ENCODE measurements around the gene PPP1R36. TPM values are rescaled to one million over a fixed set of nuclear protein-coding genes. Genes with fewer than 3 reads are reported as not detected.
A peak's percentile ranks its signal among the peaks of the same experiment; 100 is the strongest.

The PPP1R36 gene
- polyA plus RNA-seq, 2 of the 4 experiments (the other 2 are of a cell fraction): 0.47 to 0.48 TPM

DNA sequence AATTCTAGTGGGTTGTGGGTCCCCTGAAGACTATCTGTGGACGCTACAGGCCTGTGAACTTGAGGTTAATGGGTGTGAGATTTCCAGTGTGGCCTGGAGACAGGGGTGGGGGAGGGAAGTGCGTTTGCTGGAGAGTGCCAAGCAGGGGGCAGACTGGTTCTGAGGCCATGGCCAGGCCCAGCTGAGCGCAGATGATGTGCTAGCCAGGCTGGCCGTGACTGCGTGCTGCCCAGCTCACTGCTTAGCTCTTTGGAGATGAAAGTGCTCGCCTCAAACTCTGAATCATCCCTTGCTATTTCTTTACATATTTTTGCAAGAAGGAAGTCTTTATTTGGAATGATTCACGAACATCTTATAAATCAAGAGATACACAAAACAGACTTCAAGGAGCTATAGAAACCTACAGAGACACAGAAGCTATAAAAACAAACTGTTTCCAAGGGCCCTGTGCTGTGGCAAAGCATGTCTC is 79.2 kb downstream of the PPP1R36 start:
- Histone ChIP-seq H3K4me3 (no peak overlapping the region), H3K4me1 (peaks cover 59% of the 10 kb centered on the region), H3K4me2 (peak overlapping the region; percentile 59), H3K9me3 (no peaks in the 10 kb centered on the region), H3K27ac (peak overlapping the region; percentile 79 to 92)
- DNase-seq (ENCODE audit: low read depth in 1 of 2, low spot score in 1 of 2) (peak; percentile 83 to 94), ATAC-seq (peak; percentile 96 to 97), FAIRE-seq (no peak)
- 3% methylated on average over 7 of the region's 7 CpGs for WGBS (ENCODE audit: missing lambda C conversion rate)
- TF ChIP-seq, protein P1, sequence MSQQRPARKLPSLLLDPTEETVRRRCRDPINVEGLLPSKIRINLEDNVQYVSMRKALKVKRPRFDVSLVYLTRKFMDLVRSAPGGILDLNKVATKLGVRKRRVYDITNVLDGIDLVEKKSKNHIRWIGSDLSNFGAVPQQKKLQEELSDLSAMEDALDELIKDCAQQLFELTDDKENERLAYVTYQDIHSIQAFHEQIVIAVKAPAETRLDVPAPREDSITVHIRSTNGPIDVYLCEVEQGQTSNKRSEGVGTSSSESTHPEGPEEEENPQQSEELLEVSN (IDR thresholded peaks at IDR 0.05; ENCODE audit: borderline replicate concordance, low read depth): no peak
- no peak for TF ChIP-seq CBX8 (IDR thresholded peaks at IDR 0.05)
- TF ChIP-seq RNF2 (IDR thresholded peaks at IDR 0.05; ENCODE audit: borderline replicate concordance, low read depth): no peak
- TF ChIP-seq JUN (IDR thresholded peaks at IDR 0.05): peak; percentile 57 to 75; a peak in 3 of 5 replicates
- TF ChIP-seq CBX2 (IDR thresholded peaks at IDR 0.05; ENCODE audit: borderline replicate concordance, low read depth): no peak
- TF ChIP-seq, protein P2, sequence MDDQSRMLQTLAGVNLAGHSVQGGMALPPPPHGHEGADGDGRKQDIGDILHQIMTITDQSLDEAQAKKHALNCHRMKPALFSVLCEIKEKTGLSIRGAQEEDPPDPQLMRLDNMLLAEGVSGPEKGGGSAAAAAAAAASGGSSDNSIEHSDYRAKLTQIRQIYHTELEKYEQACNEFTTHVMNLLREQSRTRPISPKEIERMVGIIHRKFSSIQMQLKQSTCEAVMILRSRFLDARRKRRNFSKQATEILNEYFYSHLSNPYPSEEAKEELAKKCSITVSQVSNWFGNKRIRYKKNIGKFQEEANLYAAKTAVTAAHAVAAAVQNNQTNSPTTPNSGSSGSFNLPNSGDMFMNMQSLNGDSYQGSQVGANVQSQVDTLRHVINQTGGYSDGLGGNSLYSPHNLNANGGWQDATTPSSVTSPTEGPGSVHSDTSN (IDR thresholded peaks at IDR 0.05): no peak; the same call in 1 of the 2 replicates
- peak in 1 of 2 experiments; percentile 45; a peak in 1 of 4 replicates for TF ChIP-seq CEBPB (IDR thresholded peaks at IDR 0.05)
- TF ChIP-seq GATA3 (IDR thresholded peaks at IDR 0.05; ENCODE audit: borderline replicate concordance): peak; percentile 78
- TF ChIP-seq JUNB (IDR thresholded peaks at IDR 0.05): peak; percentile 84
- no peak for TF ChIP-seq POLR2AphosphoS2 (conservative IDR thresholded peaks at IDR 0.05; ENCODE audit: low read length)
- no peak for TF ChIP-seq MYC (IDR thresholded peaks at IDR 0.05; ENCODE audit: borderline replicate concordance, low read length)
- TF ChIP-seq RAD21 (conservative IDR thresholded peaks at IDR 0.05 in 1 of 2, IDR thresholded peaks at IDR 0.05 in 1 of 2): peak in 1 of 2 experiments; percentile 49; a peak in 2 of 5 replicates
- TF ChIP-seq SMC3 (IDR thresholded peaks at IDR 0.05): peak; percentile 37; the same call in 1 of the 3 replicates
- no peak for TF ChIP-seq NFE2L2 (conservative IDR thresholded peaks at IDR 0.05; ENCODE audit: low read length)
- peak; percentile 52 to 71; a peak in 2 of 5 replicates for TF ChIP-seq EP300 (IDR thresholded peaks at IDR 0.05)
- TF ChIP-seq HOXB5 (CRISPR knock-in tag; IDR thresholded peaks at IDR 0.05): 0 out of 2 replicates have a peak, but pooled peaks have one; percentile 38
- TF ChIP-seq, protein P3, sequence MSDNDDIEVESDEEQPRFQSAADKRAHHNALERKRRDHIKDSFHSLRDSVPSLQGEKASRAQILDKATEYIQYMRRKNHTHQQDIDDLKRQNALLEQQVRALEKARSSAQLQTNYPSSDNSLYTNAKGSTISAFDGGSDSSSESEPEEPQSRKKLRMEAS (IDR thresholded peaks at IDR 0.05): peak; percentile 73
- no peak for TF ChIP-seq ZSCAN20 (CRISPR knock-in tag; IDR thresholded peaks at IDR 0.05)
- TF ChIP-seq NPAS2 (CRISPR knock-in tag; IDR thresholded peaks at IDR 0.05; ENCODE audit: borderline replicate concordance): no peak
- TF ChIP-seq HOXB13 (CRISPR knock-in tag; IDR thresholded peaks at IDR 0.05; ENCODE audit: low read depth): peak; percentile 60; the same call in 1 of the 2 replicates
- TF ChIP-seq KDM5A (IDR thresholded peaks at IDR 0.05): no peak
- TF ChIP-seq, protein P4, sequence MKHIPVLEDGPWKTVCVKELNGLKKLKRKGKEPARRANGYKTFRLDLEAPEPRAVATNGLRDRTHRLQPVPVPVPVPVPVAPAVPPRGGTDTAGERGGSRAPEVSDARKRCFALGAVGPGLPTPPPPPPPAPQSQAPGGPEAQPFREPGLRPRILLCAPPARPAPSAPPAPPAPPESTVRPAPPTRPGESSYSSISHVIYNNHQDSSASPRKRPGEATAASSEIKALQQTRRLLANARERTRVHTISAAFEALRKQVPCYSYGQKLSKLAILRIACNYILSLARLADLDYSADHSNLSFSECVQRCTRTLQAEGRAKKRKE (CRISPR knock-in tag; IDR thresholded peaks at IDR 0.05; ENCODE audit: low read depth): peak; percentile 15; the same call in 1 of the 2 replicates
- peak; percentile 68; the same call in 1 of the 2 replicates for TF ChIP-seq FOSL2 (IDR thresholded peaks at IDR 0.05)
- TF ChIP-seq FOSL2 (CRISPR knock-in tag; IDR thresholded peaks at IDR 0.05): peak; percentile 93
- ChIA-PET CTCF (interaction anchor here (0.7 to 7.2 kb wide), 16 partner anchors 7 to 263 kb away, joined by 3 to 48 read pairs (median 4); partner anchors contain the start of gene HSPA2), POLR2A (interaction anchor here (0.8 to 4.4 kb wide), 8 partner anchors 8 to 130 kb away, joined by 3 to 67 read pairs (median 4); partner anchors contain the start of genes HSPA2 and ZBTB1)

DNA sequence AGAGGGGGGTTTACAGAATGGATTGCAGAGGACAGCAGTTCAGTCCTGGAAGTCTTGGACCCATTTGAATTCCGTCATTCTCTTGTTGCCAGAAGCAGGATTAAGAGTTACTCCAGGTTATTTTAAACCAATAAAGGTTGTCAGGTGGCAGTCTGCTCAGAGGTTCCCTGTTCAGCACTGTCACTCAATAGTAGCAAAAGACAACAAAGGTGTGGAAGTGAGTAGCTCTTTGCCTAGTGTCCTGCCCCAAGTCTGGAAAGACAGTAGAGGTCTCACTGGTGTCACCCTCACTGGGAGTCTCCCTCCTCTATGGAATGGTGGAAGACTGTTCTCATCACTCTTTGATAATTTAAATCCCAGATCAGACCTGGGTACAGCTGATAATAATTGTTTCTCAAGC is 81.0 kb downstream of the PPP1R36 start:
- H3K9me3 ChIP-seq: no peaks in the 10 kb centered on the region
- no peak overlapping the region for H3K4me2 ChIP-seq
- no peak overlapping the region for H3K4me3 ChIP-seq
- WGBS (ENCODE audit: missing lambda C conversion rate): 93% methylated on average over 1 of the region's 1 CpG
- FAIRE-seq (no peak), ATAC-seq (no peak), DNase-seq (ENCODE audit: low read depth in 1 of 2, low spot score in 1 of 2) (no peak)
- H3K27ac ChIP-seq: peak overlapping the region; percentile 79 to 92
- H3K4me1 ChIP-seq: peaks cover 50% of the 10 kb centered on the region
- POLR2A ChIA-PET: interaction anchor here (4.4 kb wide), 1 partner anchor 90 kb away, joined by 67 read pairs; the partner anchor contains the start of gene HSPA2
- CTCF ChIA-PET: interaction anchor here (0.9 to 7.2 kb wide), 7 partner anchors 12 to 287 kb away, joined by 3 to 48 read pairs (median 5); partner anchors contain the start of gene HSPA2
- no peak for TF ChIP-seq CBX2 (IDR thresholded peaks at IDR 0.05; ENCODE audit: borderline replicate concordance, low read depth)
- TF ChIP-seq EP300 (IDR thresholded peaks at IDR 0.05): no peak
- no peak for TF ChIP-seq FOXS1 (CRISPR knock-in tag; IDR thresholded peaks at IDR 0.05)
- no peak for TF ChIP-seq POLR2A (IDR thresholded peaks at IDR 0.05; ENCODE audit: low read length)
- TF ChIP-seq NPAS2 (CRISPR knock-in tag; IDR thresholded peaks at IDR 0.05; ENCODE audit: borderline replicate concordance): no peak
- TF ChIP-seq, protein P5, sequence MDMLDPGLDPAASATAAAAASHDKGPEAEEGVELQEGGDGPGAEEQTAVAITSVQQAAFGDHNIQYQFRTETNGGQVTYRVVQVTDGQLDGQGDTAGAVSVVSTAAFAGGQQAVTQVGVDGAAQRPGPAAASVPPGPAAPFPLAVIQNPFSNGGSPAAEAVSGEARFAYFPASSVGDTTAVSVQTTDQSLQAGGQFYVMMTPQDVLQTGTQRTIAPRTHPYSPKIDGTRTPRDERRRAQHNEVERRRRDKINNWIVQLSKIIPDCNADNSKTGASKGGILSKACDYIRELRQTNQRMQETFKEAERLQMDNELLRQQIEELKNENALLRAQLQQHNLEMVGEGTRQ (IDR thresholded peaks at IDR 0.05): no peak
- TF ChIP-seq, protein P6, sequence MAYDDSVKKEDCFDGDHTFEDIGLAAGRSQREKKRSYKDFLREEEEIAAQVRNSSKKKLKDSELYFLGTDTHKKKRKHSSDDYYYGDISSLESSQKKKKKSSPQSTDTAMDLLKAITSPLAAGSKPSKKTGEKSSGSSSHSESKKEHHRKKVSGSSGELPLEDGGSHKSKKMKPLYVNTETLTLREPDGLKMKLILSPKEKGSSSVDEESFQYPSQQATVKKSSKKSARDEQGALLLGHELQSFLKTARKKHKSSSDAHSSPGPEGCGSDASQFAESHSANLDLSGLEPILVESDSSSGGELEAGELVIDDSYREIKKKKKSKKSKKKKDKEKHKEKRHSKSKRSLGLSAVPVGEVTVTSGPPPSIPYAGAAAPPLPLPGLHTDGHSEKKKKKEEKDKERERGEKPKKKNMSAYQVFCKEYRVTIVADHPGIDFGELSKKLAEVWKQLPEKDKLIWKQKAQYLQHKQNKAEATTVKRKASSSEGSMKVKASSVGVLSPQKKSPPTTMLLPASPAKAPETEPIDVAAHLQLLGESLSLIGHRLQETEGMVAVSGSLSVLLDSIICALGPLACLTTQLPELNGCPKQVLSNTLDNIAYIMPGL (CRISPR knock-in tag; IDR thresholded peaks at IDR 0.05; ENCODE audit: borderline replicate concordance): no peak
- TF ChIP-seq MAFK (IDR thresholded peaks at IDR 0.05; ENCODE audit: partially characterized antibody): no peak
- no peak for TF ChIP-seq JUNB (IDR thresholded peaks at IDR 0.05)
- no peak for TF ChIP-seq ZC3H11A (IDR thresholded peaks at IDR 0.05)
- TF ChIP-seq CHD2 (IDR thresholded peaks at IDR 0.05; ENCODE audit: low read length, partially characterized antibody): no peak
- TF ChIP-seq ZSCAN20 (CRISPR knock-in tag; IDR thresholded peaks at IDR 0.05): no peak
- TF ChIP-seq RAD21 (conservative IDR thresholded peaks at IDR 0.05 in 1 of 2, IDR thresholded peaks at IDR 0.05 in 1 of 2): no peak
- TF ChIP-seq HOXB5 (CRISPR knock-in tag; IDR thresholded peaks at IDR 0.05): no peak
- no peak for TF ChIP-seq ZNF302 (CRISPR knock-in tag; IDR thresholded peaks at IDR 0.05)
- no peak for TF ChIP-seq JUN (IDR thresholded peaks at IDR 0.05)

Data from A549 (cell line).